GM10266 (cell line): ENCODE measurements around the gene DHX57.

ENCODE experiments used
- DNase-seq: peaks from one replicate; pipeline ENCODE4 v3.0.0; 2012; ENCODE audit errors: extremely low spot score
- CTCF ChIP-seq: IDR thresholded peaks from 2 replicates; pipeline ENCODE4 v1.5.1; 2012; ENCODE audit warnings: mild to moderate bottlenecking, low read depth; ENCODE audit not compliant: control insufficient read depth, insufficient read depth; ENCODE audit errors: missing control alignments

Gene DHX57

GRCh38 chr2:38748391-38748790 is 127.3 kb downstream of the DHX57 start:
- no peak for TF ChIP-seq CTCF
- DNase-seq, result no peak

- TF ChIP-seq CTCF, result no peak
- DNase-seq, result no peak
Observed at GRCh38 chr2:38747819-38748218, 127.9 kb downstream of the DHX57 start.
